ENCODE results near the gene HOXD1. TPM values are rescaled to one million over a fixed set of nuclear protein-coding genes. Genes with fewer than 3 reads are reported as not detected.

HOXD1 gene
- not detected for polyA plus RNA-seq (2012; ENCODE audit: insufficient read depth, insufficient read length)

DNA sequence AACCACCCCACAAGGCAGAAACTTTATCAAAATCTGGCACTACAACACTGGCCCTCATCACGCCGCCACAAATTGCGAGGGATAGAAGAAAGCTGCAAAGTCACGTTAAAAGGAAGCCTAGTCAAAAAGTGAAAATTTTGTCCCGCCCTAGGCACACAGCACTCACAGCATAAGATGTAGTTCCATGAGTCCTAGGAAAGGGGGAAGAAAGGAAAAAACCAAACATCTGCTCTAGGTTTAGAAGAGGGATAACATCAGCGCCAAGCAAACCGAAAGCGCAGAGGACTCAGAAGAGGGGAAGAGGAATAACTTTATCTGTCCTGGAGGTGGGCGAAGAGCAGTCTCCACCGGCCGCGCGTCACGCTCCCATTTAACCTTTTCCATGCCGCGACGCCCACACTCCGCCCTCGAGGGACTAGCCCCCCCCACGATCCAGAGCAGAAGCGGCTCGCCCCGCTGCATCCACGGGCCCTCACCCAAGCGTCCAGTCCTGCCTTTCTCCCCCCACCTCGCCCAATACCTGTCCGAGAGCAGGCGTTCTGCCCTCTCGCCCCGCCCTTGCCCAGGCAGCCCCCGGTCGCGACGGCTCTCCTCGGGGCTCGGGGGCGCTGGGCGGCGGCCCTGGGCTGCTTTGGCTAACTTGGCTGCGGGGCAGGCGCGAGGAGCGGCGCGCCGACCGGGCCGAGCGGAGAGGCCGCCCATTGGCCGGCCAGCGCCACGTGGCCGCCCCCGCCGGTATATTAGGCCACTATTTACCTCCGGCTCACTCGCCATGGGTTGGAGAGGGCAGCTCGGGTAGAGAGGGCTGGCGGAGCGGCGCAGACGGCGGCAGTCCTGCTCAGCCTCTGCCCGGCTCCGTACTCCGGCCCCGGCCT, at the start of gene HOXD1:
Gene HOXD1 (plus strand): TSS at position 770 of the 875 bp plus-strand sequence. CDS start 134 bp downstream, outside the sequence.
- no peak for DNase-seq (ENCODE audit: low read depth, low spot score)
- H3K4me3 ChIP-seq (ENCODE audit: low read length), result no peak within 1 kb of the TSS

GRCh38 chr2:176138923-176139660, 49.4 kb upstream of the HOXD1 start:
- DNase-seq (ENCODE audit: low read depth, low spot score), result no peak
- H3K4me3 ChIP-seq (ENCODE audit: low read length), result no peak overlapping the region

DNA sequence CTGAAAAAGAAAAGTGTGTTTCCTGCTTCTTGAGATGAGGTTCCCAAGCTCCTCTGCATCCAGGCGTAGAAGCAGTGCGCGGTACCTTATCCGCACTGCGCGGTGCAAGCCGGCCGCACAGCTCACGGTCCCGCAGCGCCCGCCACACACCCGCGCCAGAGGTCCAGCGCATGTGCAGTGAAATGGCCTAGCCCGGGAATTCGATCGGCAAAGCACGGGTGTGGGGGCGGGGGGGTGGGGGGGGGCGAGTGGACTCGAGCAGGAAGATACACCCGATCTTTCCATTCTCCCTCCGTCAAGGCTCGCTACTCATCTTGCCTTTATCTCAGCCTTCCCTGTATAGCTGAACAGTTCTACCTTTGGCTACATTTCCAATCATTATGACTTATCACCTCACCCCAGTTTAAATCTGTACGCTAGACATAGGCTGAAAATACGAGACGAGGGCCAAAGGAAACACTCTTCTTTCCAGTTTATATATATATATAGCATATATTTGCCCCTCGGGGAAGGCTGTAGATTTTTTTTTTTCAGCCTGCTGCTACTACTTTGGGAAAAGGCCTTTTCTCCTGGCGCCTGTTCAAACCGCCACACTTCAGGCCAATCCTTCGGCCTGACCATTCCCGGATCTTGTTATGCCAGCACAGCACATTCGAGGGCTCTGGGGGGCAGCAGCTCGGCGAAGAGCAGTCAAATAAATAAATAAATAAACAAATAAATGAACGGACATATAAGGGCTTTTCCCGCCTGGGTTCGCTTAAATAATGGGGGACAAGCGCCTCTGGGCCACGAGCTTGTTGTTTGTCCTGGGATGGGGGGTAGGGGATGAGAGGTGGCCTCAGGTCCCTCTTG, 48.6 kb upstream of the HOXD1 start:
- DNase-seq (ENCODE audit: low read depth, low spot score), result no peak
- H3K4me3 ChIP-seq (ENCODE audit: low read length), result peak overlapping the region; percentile 49

DNA sequence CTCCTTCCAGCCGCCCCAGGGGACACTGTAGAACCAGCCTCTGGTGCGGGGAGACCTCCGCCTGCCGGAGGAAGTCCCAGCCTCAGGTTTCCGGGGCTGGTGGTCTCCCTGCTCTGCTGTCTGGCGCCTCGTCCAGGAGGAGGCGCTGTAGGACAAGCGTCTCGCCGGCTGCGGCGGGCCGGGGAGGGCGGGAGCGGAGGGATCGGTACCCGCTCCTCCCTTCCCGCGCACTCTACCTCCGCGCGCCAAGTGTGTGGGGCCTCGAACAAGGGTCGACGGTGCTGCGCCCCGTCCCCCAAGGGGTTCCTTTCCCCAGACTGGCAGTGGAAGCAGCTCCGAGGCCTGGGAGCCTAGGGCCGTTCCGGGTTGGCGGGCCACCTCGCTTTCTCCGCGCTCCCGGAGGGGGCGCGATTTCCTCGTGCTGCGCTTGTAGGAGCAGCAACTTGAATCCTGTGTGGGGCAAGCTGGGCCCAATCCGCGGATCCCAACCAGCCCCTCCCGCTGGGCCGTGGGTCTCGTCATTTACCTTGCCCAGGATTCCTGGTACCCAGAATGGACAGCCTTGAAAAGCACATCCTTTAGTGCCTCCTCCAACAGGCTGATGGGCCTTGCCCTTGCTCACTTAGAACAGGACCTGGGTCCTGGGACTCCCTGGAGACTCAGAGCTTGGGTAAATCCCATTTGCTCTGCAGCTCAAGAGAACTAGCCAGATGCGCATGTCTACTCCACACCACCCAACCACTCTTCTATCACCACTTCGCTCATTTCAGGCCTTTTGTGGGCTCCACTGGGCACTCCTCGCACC, 47.8 kb upstream of the HOXD1 start:
- peak overlapping the region; percentile 49 for H3K4me3 ChIP-seq (ENCODE audit: low read length)
- peak; percentile 80 for DNase-seq (ENCODE audit: low read depth, low spot score)

GRCh38 chr2:176142281-176142680, 46.2 kb upstream of the HOXD1 start:
- H3K4me3 ChIP-seq (ENCODE audit: low read length), result no peak overlapping the region
- no peak for DNase-seq (ENCODE audit: low read depth, low spot score)

DNA sequence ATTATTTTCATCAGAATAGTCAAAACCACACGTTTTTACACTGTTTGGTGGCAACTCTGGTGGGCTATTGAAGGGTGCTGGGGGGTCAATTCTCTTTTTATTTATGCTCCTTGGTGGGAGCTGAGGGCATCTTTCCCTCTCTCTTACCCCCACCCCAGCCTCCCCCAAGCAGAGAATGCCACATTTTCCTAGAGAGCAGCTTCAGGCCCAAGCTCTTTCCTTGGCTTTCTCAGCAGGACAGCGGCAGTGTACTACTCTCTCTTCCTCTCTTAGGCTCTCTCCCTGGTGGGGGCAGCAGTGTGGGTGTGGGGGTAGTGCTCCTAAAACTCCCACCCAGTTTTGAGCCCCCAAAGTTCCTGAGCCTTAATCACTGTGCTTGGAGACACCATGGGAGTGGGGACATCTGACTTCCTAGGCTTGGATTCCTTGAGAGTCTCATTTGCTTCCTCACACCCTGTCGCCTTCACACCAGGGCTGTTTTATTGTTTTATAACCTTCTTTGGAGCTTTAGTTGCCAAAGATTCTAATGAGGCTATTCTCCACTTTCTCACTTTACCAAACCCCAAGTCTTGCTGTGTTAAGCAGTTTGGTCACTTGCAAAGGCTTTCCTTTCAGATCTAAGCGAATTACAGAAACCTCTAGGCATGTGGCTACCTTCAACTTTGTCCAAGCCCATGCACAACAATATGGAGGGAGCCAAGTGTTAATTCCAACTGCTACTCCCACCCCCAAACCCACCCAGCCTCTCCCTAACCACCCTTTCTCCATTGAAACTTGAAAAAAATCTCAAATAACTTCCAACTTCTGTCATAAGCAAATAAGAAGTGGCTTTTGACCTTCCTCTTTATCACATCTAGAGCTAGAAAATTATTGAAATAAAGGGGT, 43.1 kb upstream of the HOXD1 start:
- DNase-seq (ENCODE audit: low read depth, low spot score), result no peak
- no peak overlapping the region for H3K4me3 ChIP-seq (ENCODE audit: low read length)

DNA sequence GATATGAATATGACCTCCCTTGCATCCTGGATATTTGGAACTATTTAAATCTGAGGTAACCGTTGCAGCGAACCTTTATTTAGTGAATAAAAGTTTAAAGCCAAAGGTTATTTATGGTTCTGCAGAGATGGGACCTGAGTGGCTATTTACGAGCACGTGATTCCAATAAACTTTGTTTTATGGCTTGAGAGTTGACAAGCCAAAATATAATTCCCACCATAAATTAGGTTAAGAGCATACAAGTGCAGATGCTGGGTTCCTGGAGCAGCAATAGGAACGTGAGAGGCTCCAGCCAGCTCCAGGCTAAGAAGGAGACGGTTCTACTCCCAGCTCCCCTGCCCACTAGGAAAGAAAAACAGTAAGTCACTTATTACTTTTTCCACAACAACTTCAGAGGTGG, 42.4 kb upstream of the HOXD1 start:
- no peak for DNase-seq (ENCODE audit: low read depth, low spot score)
- H3K4me3 ChIP-seq (ENCODE audit: low read length), result no peak overlapping the region

GRCh38 chr2:176146645-176147044, 41.8 kb upstream of the HOXD1 start:
- H3K4me3 ChIP-seq (ENCODE audit: low read length), result no peak overlapping the region
- no peak for DNase-seq (ENCODE audit: low read depth, low spot score)

- no peak for DNase-seq (ENCODE audit: low read depth, low spot score)
- no peak overlapping the region for H3K4me3 ChIP-seq (ENCODE audit: low read length)
These were observed 41.2 kb upstream of the HOXD1 start for GRCh38 chr2:176147210-176147799.

DNA sequence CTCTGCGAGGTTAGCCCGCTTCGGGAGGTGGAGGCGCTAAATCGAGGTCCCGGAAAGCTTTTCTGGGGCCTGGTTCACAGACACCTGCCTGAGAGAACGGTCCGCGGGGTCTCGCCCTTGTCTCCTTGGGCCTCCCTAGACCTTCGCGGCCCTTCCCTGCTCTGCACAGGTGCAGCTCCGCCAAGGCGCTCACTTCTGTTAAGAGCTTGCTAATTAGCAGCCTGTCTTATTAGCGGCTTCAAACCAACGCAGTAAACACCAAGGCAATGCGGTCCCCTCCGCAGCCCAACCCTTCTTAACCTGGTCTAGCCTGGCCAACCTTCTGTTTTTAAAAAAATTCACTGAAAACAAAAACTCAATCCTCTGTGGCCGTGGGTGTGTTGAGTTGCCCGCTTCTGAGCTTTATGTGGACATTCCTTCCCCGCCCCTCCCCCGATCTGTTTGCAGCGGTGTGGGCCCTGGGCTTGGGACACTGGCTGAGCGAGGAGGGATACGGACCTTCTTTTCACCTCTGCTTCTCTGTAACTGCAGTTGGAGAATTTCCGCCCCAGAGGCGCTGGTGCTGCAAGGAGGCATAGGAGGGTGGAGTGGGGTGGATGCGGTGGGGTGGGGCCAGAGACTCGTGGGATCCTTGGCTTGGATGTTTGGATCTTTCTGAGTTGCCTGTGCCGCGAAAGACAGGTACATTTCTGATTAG, 40.5 kb upstream of the HOXD1 start:
- H3K4me3 ChIP-seq (ENCODE audit: low read length), result no peak overlapping the region
- DNase-seq (ENCODE audit: low read depth, low spot score), result no peak

DNA sequence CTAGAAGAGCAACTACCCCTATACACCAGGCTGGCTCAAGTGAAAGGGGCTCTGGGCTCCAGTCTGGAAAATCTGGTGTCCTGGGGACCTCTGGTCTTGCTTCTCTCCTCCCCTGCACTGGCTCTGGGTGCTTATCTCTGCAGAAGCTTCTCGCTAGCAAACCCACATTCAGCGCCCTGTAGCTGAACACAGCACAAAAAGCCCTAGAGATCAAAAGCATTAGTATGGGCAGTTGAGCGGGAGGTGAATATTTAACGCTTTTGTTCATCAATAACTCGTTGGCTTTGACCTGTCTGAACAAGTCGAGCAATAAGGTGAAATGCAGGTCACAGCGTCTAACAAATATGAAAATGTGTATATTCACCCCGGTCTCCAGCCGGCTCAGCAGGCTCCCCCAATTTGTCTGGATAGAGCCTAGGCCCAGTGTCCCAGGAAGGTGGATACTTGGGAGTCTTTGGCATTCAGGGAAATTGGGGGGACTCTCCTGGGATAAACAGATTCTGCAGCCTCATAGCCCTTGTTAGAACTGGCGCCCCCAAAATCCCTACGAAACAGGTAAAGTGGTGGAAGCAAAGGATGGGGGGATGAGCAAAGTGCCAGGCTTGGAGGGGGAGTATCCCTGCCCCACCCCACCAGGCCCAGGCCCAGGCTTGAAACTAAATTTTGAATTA, 39.6 kb upstream of the HOXD1 start:
- H3K4me3 ChIP-seq (ENCODE audit: low read length), result no peak overlapping the region
- DNase-seq (ENCODE audit: low read depth, low spot score), result no peak

DNA sequence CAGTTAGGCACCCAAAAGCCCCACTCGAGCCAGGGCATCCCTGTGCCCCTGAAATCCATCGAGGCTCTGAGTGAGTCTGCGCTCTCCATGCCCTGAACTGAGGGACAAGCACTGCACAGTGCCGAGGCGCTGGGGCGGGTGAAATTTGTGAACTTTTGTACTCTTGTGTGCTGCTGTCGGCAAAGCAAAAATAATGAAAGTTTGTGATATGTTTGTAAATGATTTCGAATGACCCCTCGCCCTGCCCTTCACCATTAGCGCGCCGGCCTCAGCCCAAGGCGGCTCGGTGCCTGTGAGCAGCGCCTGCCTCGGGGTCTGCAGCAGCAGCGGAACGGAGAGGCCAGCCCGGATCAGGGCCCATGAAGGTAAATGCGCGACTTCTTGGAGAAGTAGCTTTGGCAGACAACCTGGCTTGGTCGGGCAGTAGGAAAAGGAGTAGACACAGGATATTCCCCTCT, 39.0 kb upstream of the HOXD1 start:
- DNase-seq (ENCODE audit: low read depth, low spot score), result no peak
- H3K4me3 ChIP-seq (ENCODE audit: low read length), result no peak overlapping the region

DNA sequence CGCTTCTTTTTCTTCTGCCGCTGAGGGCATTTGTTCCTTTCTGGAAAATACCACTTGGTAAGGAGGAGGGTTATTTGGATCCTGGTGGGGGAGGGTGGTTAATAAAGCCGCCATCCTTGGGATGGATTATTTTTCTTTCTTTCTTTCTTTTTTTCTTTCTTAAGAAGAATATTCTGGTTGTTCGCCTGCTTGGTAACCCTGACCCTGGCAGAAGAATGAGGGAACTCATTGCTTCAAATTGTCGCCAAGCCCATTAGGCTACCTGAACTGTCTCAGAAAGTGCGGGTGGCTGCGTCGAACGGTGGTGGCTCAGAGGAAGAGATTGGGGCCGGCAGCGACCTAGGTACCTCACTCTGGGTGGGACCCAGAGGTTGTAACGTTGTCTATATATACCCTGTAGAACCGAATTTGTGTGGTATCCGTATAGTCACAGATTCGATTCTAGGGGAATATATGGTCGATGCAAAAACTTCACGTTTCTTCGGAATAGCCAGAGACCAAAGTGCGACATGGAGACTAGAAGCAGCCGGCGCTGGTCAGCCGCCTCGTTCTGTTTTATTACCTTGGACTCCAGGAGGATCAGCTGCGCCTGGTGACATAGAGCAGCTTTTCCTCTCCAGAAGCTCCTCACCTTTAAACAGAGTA, 38.4 kb upstream of the HOXD1 start:
- no peak overlapping the region for H3K4me3 ChIP-seq (ENCODE audit: low read length)
- no peak for DNase-seq (ENCODE audit: low read depth, low spot score)

- no peak for DNase-seq (ENCODE audit: low read depth, low spot score)
- no peak overlapping the region for H3K4me3 ChIP-seq (ENCODE audit: low read length)
These were observed 37.7 kb upstream of the HOXD1 start for GRCh38 chr2:176150584-176151441.
